H1 (cell line): ENCODE data around the gene CEP128.

ENCODE experiments used
- CHD2 ChIP-seq: IDR thresholded peaks from 2 replicates; pipeline ENCODE4 v1.6.1; 2012; ENCODE audit warnings: low read length, improper control_type of control experiment
- CTCF ChIP-seq, 3 experiments: IDR thresholded peaks; 1 replicate in 2 of 3; 2 replicates in 1 of 3; pipeline versions ENCODE4 v1.5.1 to v1.6.1; 2011; ENCODE audit warnings: low read length in 3 of 3, mild to moderate bottlenecking in 3 of 3, inconsistent platforms in 2 of 3, low read depth in 1 of 3, moderate library complexity in 1 of 3; ENCODE audit not compliant: insufficient read depth in 1 of 3; ENCODE audit errors: control extremely low read depth in 1 of 3
- EP300 ChIP-seq, 2 experiments: IDR thresholded peaks; 1 replicate in 1 of 2; 2 replicates in 1 of 2; pipeline ENCODE4 v1.6.1; 2011 to 2012; ENCODE audit warnings: low read depth in 2 of 2, low read length in 2 of 2, mild to moderate bottlenecking in 2 of 2, borderline replicate concordance in 1 of 2, inconsistent platforms in 1 of 2, moderate library complexity in 1 of 2
- KDM1A ChIP-seq: fragments of 200-600, 300-600 bp; sonication (generic); IDR thresholded peaks from 2 replicates; pipeline ENCODE4 v1.7.1; 2016; ENCODE audit warnings: mild to moderate bottlenecking, low read length, borderline replicate concordance
- PHF8 ChIP-seq: fragments of 200-600 bp; sonication (generic); conservative IDR thresholded peaks from 2 replicates; pipeline ENCODE4 v1.7.1; 2012; ENCODE audit warnings: low read depth, mild to moderate bottlenecking, inconsistent platforms, low read length, moderate library complexity
- POLR2AphosphoS5 ChIP-seq: IDR thresholded peaks from 2 replicates; pipeline ENCODE4 v1.6.1; 2011; ENCODE audit warnings: low read depth, low read length
- SP1 ChIP-seq: IDR thresholded peaks from 2 replicates; pipeline ENCODE4 v1.6.1; 2011; ENCODE audit warnings: low read depth, low read length
- TAF7 ChIP-seq: optimal IDR thresholded peaks from 2 replicates; pipeline ENCODE3; 2011; ENCODE audit warnings: low read depth, mild to moderate bottlenecking, inconsistent platforms, low read length, moderate library complexity, borderline replicate concordance
- TEAD4 ChIP-seq: IDR thresholded peaks from 2 replicates; pipeline ENCODE4 v1.6.1; 2012; ENCODE audit warnings: low read depth, low read length, inconsistent platforms, mixed read lengths
- USF2 ChIP-seq: IDR thresholded peaks from 2 replicates; pipeline ENCODE4 v1.6.1; 2011; ENCODE audit warnings: low read length, improper control_type of control experiment

- TF ChIP-seq KDM1A (no peak), PHF8 (no peak), CTCF (IDR thresholded peaks at IDR 0.05; ENCODE audit: control extremely low read depth in 1 of 3, insufficient read depth in 1 of 3, low read depth in 1 of 3, low read length in 3 of 3) (no peak), CHD2 (no peak), TAF7 (no peak), POLR2AphosphoS5 (no peak), TEAD4 (no peak), USF2 (no peak), SP1 (no peak), EP300 (IDR thresholded peaks at IDR 0.05; ENCODE audit: borderline replicate concordance in 1 of 2, low read depth in 2 of 2, low read length in 2 of 2) (no peak)
Measured at GRCh38 chr14:80981673-80982072, 40.1 kb upstream of the CEP128 start.
